KBM-7 (cell line): ENCODE measurements around the gene CD244.

Source experiments
- DNase-seq: peaks from one replicate; pipeline ENCODE4 v3.0.0-alpha.2; 2015
- in situ Hi-C: fragments of 300-500 bp; cut with MboI; formaldehyde crosslinking; loops from 2 replicates; pipeline ENCODE4 v1.14.3; 2020; ENCODE audit warnings: low sequenced_read_pairs, low pct_unique_long_range_greater_than_20kb, mixed read lengths

CD244 gene

DNA sequence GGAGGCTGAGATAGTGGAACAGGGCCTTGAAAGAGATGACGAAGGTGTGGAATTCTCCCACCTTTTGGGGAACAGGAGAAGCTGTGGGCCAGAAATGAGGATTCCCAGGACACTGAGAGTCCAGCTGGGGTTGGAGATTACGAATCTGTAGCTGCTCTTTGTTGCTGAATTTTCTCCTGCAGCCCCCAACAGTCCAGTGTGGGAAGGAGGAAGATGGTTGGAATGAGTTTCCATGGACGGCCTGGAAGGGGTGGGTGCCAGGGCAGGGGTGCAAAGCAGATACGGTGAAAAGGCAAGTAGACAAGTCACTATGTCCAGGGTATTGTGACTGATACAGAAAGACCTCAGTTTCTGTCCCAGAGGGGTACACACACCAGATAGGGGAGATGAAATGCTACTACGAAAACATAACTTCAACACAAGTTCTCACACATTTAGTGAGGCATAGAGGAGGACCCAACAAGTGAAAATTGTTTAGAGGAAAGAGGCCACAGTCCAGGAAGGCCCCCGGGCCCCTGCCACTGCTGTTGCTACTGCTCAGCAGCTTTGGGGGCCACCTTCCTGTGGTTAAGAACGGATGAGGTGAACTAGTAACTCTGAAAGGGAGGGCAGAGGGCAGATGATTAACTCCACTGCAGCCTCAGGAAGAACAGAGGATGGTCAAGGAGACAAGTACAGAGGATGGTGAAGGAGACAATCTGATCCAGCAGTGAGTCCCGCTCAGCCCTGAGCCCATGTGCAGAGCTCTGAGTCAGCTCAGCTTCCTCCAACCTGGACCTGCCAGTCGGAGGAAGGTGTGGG, 7.3 kb downstream of the CD244 start:
- in situ Hi-C loops: no loop called here
- DNase-seq: no peak

DNA sequence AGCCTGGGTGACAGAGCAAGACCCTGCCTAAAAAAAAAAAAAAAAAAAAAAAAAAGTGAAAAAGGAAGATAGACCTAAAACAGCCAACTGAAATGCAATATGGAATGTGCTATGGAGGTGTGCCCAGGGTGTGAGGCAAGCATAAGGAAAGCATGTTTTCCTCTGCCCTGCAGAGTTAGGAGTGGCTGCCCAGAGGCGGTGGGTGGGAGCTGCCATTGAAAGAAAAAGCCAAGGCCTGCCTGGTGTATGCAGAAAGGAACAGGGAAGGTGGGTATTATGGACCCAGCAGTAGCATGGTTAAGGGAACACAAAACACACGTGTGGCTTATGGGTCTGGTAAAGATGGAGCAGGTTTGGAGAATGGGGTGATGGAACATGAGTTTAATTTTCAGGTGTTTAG, 8.9 kb downstream of the CD244 start:
- in situ Hi-C loops: no loop called here
- DNase-seq: no peak

DNA sequence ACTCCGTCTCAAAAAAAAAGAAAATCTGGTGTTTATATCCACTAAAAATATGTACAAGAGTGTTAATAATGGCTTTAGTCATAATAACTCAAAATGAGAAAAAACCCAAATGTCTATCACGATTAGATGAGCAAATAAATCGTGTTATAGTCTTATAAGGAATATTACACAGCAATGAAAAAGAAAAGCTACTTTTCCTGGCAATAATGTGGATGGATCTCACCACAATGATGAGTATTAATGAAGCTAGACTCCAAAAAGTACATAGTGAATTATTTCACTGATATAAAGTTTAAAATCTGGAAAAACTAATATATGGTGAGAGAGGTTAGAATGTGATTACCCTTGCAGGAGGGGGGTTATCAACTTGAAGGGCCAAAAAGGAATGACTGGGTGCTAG, 9.7 kb downstream of the CD244 start:
- DNase-seq: no peak
- in situ Hi-C loops: no loop called here

DNA sequence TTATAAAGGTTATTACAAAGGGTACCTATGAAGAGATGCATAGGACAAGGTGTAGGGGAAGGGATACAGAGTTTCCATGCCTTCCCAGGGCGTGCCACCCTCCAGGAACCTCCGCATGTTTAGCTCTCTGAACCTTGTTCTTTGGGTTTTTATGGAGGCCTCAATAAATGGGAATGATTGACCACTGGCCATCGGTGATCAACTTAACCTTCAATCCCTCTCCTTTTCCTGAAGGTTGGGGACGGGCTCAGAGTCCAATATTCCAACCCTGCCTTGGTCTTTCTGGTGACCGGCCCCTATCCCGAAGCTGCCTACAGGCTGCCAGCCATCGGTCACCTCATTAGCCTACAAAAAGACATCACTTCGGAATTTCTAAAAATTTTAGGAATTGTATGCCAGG, 11.7 kb downstream of the CD244 start:
- in situ Hi-C loops: no loop called here
- no peak for DNase-seq

DNA sequence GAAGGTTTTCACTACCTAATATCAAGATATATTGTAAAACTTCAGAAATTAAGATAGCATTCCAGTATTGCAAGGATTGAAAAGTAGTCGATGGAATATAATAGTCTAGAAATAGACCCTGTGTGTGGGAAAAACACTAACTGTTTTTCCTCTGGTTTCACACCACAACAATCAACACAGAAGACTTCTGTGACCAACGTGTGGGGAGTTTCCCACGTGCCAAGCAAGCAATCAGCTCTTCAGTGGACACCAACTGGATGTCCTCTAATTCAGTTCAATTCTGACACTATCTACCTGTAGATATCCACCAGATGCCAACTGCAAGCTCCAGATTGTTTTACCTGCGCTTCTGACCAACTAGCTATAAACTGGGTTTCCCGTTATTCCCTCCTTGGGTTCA, 12.1 kb downstream of the CD244 start:
- no peak for DNase-seq
- in situ Hi-C loops: no loop called here

DNA sequence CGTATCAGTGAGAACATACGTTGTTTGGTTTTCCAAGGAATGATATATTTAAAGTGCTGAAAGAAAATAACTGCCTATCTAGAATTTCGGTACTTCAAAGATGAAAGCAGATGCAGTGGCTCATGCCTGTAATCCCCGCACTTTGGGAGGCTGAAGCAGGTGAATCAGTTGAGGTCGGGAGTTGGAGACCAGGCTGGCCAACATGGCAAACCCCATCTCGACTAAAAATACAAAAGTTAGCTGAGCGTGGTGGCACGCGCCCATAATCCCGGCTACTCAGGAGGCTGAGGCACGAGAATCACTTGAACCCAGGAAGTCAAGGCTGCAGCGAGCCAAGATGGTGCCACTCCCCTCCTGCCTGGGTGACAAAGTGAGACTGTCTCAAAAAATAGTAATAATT, 16.4 kb downstream of the CD244 start:
- in situ Hi-C loops: no loop called here
- DNase-seq: no peak

DNA sequence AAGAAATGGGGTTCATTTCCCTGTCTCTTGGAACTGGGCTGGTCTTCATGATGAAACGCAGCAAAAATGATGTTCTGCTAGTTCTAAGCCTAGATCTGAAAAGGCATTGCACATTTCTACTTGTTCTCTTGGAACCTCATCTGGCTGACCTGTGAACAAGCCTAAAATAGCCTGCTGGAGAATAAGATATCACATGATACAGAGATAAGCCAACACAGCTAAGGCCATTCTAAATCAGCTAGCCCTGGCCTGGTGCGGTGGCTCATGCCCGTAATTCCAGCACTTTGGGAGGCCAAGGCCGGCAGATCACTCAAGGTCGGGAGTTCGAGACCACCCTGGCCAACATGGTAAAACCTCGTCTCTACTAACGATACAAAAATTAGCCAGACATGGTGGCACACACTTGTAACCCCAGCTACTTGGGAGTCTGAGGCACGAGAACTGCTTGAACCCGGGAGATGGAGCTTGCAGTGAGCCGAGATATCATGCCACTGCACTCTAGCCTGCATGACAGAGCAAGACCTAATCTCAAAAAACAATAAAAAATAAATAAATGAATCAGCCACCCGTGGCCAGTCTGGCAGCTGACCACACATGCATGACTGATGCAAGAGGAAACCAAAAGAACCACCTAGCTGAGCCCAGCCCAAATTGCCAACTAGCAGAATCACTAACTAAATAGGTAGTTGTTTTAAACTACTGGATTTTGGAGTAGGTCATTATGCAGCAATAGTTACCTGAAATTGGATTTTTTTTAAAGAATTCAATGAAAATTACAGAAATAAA, 18.0 kb downstream of the CD244 start:
- peak; percentile 81 for DNase-seq
- in situ Hi-C loops: no loop called here

DNA sequence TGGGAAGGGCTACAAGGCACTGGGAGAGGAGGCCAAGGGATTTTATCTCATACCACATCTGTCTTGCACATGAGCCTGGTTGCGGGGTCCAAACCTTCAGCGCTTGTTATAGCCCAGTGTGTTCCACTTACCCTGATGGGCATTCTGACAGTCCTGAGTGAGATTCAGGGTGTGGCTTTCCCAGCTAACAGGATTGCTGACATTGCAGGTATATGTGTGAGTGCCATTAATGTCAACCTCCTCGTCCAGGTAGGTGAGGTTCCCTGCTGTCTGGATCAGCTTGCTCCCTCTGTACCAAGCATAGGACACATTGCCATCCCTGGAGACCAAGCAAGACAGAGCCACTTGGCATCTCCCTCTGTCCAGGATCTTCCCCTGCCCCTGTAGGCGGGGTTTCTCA, 21.6 kb downstream of the CD244 start:
- DNase-seq: no peak
- in situ Hi-C loops: no loop called here

DNA sequence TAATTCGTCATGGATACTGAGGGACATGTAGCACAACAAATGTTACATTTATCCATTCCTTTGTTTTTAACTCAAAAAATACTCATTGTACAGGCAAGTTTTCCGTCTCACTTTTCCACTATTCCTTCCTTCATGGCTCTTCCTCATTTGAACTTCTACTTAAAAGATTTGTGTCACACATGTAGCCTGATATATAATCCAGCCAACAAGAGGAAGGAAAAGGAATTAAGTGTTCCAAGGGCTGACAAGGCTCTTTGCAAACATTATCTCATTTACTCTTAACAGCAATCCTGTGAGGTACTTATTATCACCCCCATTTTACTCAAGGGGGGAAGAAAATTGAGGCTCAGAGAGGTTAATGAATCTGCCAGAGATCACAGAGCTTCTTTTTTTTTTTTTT, 22.9 kb downstream of the CD244 start:
- peak; percentile 55 for DNase-seq
- in situ Hi-C loops: loop anchor here (10.0 kb wide), 1 partner anchor 115 kb away; the partner anchor contains the start of gene ITLN2

DNA sequence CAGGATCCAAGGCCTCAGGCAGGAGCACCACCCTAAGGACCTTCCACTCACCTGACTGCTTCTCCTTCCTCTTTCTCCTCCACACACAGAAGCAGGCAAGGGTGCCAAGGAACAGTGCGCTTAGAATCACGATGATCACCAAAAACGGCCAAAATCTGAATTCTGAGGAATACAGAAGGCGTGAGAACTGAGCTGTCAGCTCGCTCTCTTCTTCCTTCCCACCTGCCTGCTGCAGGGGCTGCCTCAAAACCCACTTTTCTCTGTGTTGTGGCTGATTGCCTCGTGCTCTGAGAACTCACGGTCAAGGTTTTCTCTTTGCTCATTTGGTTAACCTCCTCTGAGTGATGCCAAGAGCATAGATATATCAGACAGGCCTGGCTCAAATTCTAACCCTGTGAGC, 23.8 kb downstream of the CD244 start:
- no peak for DNase-seq
- in situ Hi-C loops: loop anchor here (10.0 kb wide), 1 partner anchor 116 kb away; the partner anchor contains the start of gene ITLN2

DNA sequence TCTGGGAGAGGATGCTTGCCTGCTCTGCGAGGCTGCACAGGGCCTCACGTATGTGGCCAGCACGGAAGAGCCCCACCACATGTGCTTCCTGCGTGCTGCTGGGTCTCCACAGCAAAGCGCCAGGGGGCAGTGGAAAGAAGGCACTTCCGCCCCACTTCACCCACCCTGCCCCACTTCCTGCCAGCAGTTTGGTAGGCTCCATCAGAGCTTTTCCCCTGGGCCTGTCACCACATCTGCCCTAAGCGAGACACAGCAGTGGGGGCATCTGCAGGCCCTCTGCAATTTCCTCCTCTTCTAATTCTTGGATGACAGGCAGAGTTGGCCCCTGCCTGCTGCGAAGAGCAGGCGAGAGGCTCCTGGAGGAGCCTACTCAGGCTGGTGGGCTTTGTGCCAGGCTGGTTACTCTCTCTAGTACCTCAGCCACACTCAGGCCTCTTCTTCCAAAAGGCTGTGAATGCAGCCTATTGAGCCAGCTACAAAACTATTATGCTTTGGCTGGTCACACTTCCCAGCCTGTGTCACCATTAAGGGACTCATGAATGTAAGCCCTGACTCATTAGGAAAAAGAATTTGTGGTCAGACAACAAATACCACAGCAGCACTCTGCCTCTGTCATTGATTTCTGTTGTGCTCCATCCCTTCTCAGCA, 25.0 kb downstream of the CD244 start:
- in situ Hi-C loops: loop anchor here (10.0 kb wide), 1 partner anchor 117 kb away; the partner anchor contains the start of gene ITLN2
- DNase-seq: peak; percentile 96

DNA sequence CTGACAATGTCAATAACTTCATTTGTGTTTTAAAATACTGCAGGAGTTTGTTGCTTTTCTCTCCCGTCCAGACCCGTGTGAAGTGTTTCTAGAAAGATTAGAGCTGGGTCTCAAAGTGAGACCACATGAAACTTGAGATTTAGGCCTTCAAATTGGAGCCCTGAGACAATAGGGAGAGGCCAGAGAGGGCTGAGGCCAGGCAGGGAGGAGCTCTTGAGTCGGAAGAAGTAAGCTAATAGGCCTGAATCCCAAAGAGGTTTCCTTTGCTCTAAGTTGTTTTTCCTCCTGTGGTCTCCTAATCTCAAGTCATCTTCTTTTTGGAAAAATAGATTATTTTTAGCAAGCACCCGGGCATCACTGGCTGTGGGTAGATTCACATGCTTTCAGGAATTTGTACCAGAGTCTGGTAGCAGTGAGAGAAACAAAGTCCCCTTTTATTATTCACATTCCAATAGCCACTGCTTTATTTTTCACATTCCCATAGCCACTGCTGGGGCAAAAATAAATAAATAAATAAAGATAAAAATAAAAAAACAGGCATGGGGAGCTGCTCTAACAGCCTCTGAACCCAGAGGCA, 25.6 kb downstream of the CD244 start:
- in situ Hi-C loops: loop anchor here (10.0 kb wide), 1 partner anchor 118 kb away; the partner anchor contains the start of gene ITLN2
- DNase-seq: no peak

DNA sequence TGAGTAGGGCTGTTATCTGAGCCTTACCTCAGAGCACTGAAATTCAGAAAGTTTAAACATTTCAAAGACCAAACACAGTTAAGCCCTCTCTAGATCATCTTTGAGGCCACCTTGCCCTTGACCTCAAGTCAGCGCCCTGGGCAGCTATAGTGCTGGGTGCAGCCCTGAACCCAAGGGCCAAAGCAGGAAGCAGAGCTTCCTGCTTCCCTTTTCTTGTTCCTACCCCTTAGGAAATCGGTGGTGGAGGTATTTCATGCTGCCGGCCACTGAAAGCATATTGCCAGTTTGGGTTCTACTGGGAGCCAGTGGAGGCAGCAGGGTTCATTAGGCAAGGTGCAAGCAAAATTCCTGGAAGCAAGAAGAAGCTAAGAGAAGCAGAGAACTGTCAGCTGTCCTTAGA, 26.1 kb downstream of the CD244 start:
- in situ Hi-C loops: loop anchor here (10.0 kb wide), 1 partner anchor 118 kb away; the partner anchor contains the start of gene ITLN2
- DNase-seq: no peak

DNA sequence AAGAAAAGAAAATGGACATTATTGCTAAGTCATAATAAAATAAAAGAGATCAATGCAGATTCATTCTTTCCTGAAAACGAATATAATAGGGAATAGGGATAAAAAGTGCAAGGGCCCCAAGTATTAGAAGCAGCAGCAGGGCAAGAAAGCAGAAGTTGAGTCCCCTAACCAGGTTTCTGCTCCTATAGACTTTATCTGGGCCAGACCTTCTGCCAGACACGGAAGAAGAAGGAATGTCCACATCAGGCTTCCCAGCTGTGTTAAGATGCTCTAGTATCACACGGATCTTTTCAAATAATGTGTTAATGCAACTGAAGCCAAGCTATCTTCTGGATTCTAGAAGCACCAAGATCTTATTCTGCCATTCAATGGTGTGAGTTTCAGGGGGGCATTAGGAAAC, 26.9 kb downstream of the CD244 start:
- in situ Hi-C loops: loop anchor here (10.0 kb wide), 1 partner anchor 119 kb away; the partner anchor contains the start of gene ITLN2
- peak; percentile 43 for DNase-seq

DNA sequence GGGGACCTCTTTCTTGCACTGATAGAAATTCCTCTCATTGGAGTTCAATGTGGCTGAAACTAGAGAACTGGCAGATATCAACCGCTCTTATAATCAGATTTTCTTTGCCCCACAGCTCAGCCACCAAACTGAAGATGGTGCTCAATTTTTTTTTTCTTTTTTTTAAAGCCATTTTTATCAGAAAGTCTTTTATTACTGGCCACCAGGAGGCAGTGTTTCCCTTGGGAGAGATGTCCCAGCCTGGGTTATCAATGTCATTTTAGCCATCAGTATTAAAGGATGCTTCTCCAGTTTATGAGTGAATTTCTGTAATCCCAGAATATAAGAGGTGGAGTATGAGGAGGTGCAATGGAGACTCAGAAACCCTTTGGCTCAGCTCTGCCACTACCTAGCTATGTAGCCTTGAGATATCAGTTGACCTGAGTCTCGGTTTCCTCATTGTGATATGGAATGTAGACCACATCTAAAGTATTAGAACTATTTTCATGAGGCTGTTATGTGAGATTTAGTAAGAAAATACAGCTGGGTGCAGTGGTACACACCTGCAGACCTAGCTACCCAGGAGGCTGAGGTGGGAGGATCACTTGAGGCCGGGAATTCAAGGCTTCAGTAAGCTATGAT, 27.6 kb downstream of the CD244 start:
- in situ Hi-C loops: loop anchor here (10.0 kb wide), 1 partner anchor 120 kb away; the partner anchor contains the start of gene ITLN2
- DNase-seq: peak; percentile 68

DNA sequence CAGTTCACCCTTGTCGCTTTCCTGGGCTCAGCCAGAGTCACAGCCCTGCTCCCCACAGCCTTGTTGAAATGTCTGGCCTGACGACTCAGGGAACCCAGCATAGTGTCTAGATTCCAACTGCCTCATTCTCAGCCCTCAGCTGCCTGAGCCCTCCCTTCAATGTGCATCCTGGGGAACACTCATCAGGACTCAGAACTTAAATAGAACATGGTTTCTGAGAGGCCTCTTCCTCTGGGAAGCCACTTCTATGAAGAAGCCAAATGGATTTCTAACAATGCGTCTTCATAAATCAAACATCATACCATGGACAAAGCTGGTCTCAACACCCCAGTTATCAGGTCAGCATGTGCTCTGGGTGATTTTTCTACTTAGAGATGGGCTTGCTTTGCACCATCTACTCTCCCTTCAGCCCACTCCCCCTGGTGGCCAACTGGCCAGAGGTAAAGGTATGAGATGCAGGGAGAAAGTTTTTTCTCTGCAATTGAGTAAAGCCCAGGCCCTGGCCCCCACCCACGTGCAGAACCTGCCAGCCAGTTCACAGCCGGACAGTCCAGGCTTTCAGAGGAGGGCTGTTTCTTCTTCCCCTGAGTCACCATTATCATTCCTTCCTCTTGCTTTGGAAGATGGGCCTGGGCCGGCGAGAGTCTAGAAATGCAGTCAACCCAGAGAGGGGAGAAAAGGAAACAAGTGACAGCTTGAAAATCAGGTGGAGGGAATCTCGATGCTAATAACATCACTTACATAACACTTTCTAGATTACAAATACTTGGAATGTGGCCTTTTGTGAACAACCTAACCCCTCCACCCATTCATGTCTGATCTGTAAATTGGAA, 32.1 kb downstream of the CD244 start:
- in situ Hi-C loops: loop anchor here (10.0 kb wide), 1 partner anchor 124 kb away; the partner anchor contains the start of gene ITLN2
- DNase-seq: peak; percentile 61

DNA sequence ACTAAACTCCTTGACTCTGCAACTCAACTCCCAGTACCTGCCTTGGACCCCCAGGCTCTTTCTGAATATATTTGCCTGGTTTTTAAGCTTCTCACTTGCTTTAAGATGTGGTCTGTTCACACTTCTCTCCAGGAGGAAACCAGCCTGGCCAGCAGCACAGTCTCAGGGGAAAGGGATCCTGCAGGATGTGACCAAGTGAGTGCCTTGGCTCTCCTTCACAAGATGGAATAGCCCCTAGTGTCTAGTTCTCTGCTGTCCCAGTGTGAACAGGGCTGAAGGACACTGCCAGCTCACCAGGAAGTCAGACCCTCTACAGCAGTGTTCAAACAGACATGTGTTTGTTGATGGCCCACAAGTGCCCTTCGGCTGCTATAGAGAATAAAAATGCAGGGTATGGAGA, 32.9 kb downstream of the CD244 start:
- DNase-seq: no peak
- in situ Hi-C loops: loop anchor here (10.0 kb wide), 1 partner anchor 125 kb away; the partner anchor contains the start of gene ITLN2

DNA sequence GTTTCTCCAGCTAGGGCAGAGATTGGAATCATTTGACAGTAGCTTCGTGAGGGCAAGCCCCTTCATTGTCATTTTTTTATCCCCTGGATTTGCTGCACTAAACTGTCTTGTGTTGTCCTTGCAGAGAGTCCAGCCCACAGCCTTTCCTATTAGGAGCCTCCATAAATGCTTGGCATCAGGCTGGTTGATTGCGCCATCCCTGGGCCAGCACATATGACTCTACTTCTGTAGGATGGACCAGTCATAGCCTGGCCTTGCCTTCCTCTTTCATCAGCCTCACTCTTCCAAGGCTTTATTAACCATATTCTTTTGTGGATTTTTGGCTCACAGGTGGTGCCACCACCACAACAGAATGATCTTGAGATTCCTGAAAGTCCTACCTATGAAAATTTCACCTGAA, 35.3 kb downstream of the CD244 start:
- no peak for DNase-seq
- in situ Hi-C loops: no loop called here
